ENCODE measurements around the gene KRTCAP2. TPM values are rescaled to one million over a fixed set of nuclear protein-coding genes. Genes with fewer than 3 reads are reported as not detected.

Gene KRTCAP2
- total and polyA plus RNA-seq, 4 donors = 136 to 255 (median 161) TPM

DNA sequence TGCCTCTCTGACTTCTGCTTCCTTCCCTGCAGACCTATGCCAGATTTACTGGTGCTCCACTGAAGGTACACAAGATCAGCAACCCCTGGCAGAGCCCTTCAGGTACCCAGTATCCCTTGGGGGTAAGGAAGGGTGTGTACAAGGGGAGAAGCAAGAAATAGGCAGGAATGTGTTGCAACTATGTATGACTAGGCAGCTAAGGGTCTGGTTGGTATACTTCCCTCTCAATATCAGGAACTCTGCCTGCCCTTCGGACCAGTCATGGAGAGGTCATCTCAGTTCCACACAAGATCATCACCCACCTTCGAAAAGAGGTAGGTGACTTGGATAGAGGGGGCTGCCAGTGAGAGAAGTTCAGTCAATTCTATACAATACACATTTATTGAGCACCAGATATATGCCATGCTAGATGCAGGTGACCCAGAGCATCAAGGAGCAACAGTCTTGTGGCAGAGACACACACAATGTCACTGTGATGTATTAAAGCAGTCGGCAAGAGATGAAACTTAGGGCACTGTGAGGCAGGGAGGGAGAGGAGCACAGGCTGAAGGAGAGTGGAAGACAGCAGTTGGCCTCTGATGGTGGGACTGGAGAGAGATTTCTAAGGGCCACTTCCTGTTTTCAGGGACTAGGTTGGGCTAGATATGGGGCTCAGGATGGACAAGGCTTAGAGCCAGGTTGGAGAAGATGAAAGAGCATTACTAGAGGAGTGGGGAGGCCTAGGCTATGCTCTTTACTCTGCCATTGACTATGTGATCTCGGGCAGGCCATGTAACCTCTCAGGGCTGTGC lies 37.4 kb upstream of the KRTCAP2 start:
- no peaks in the 10 kb centered on the region for H3K4me1 ChIP-seq (ENCODE audit: control insufficient read depth in 1 of 2, insufficient read depth in 2 of 2, low read length in 2 of 2)
- no peaks in the 10 kb centered on the region for H3K9me3 ChIP-seq (ENCODE audit: control insufficient read depth, low read length)
- peak overlapping the region in 1 of 2 donors; percentile 41 for H3K27ac ChIP-seq (ENCODE audit: low read depth in 1 of 2, low read length in 2 of 2)
- no peak for ATAC-seq (ENCODE audit: low FRiP score)
- no peaks in the 10 kb centered on the region for H3K36me3 ChIP-seq (ENCODE audit: control insufficient read depth in 1 of 2, insufficient read depth in 2 of 2, low read length in 1 of 2)
- DNase-seq = peak in 1 of 2 donors; percentile 30
- WGBS, 2 donors = 79 to 82% methylated on average over 4 of the region's 4 CpGs
- H3K4me3 ChIP-seq (ENCODE audit: low read length in 2 of 2) = no peak overlapping the region
- no peaks in the 10 kb centered on the region for H3K27me3 ChIP-seq (ENCODE audit: control insufficient read depth in 1 of 2, insufficient read depth in 2 of 2, low read length in 1 of 2)
- intact Hi-C loops (cut with DNase I) = no loop called here

DNA sequence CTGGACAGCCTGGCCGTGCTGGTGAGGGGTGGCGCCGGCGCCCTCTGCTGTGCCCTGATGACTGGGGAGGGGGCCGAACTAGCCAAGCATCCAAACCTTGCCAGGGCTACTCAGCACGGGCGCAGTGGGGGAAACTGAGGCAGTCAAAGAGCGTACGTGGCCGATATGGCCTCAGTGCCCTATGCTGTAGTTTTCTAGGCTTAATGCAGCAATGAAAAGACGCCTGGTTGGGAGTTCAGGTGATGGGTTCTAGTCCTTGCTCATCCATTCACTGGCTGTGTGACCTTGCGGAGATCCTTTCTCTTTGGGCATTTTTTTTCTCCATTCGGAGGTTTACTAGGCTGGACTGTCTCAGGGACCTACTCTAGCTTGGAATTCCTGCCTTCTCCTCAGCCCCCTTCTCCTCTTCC lies 36.2 kb upstream of the KRTCAP2 start:
- DNase-seq (no peak), ATAC-seq (ENCODE audit: low FRiP score) (no peak)
- 3 to 6% methylated on average over 13 of the region's 13 CpGs for WGBS, 2 donors
- Histone ChIP-seq H3K9me3 (ENCODE audit: control insufficient read depth, low read length) (no peaks in the 10 kb centered on the region), H3K4me3 (ENCODE audit: low read length in 2 of 2) (peak overlapping the region; percentile 27 to 60), H3K36me3 (ENCODE audit: control insufficient read depth in 1 of 2, insufficient read depth in 2 of 2, low read length in 1 of 2) (no peaks in the 10 kb centered on the region), H3K27ac (ENCODE audit: low read depth in 1 of 2, low read length in 2 of 2) (peak overlapping the region; percentile 98 to 99), H3K4me1 (ENCODE audit: control insufficient read depth in 1 of 2, insufficient read depth in 2 of 2, low read length in 2 of 2) (no peaks in the 10 kb centered on the region), H3K27me3 (ENCODE audit: control insufficient read depth in 1 of 2, insufficient read depth in 2 of 2, low read length in 1 of 2) (no peaks in the 10 kb centered on the region)
- intact Hi-C loops (cut with DNase I) = loop anchor here (5.0 kb wide), 2 partner anchors 33 to 113 kb away; partner anchors contain the start of gene RUSC1 (in 1 of the 2)

DNA sequence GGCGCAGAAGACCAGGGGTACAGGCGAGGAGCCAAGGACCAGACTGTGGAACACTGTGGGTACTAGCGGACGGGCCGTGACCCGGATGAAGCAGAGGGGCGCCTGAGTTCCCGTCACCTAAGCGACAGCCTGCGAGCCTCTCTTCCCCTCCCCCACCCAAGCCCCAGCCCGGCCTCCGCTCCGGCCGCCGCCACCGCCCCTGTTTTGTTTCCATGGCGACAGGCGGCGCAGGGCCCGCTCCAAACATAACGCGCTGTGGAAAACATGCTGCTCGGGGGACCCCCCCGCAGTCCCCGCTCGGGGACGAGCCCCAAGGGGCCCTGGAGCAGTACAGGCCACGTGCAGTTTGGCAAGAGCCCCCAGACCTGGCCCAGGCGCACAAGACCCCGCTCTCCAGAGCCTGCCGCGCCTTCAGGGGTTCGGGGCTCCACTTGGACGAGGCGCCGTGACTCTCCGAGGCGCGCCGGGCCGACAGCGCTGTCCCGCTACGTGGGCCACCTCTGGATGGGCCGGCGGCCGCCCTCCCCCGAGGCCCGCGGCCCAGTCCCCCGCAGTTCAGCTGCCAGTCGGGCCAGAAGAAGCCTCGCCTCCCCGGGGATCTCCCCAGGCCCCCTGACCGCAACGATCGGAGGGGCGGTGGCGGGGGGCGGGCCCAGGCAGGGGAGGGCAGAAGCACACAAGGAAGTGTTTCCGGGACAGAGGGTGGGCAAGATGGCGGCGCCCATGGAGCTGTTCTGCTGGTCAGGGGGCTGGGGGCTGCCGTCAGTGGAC lies 35.6 kb upstream of the KRTCAP2 start, which contains the start of gene MTX1:
MTX1 (plus strand) TSS at position 155 of the 771 bp plus-strand sequence; CDS start at position 265, 110 bp downstream.
- Histone ChIP-seq H3K27ac (ENCODE audit: low read depth in 1 of 2, low read length in 2 of 2) (peak within 1 kb of the TSS; percentile 98 to 99), H3K27me3 (ENCODE audit: control insufficient read depth in 1 of 2, insufficient read depth in 2 of 2, low read length in 1 of 2) (no peaks in the 10 kb centered on the region), H3K4me1 (ENCODE audit: control insufficient read depth in 1 of 2, insufficient read depth in 2 of 2, low read length in 2 of 2) (no peaks in the 10 kb centered on the region), H3K4me3 (ENCODE audit: low read length in 2 of 2) (peak within 1 kb of the TSS; percentile 34 to 60), H3K9me3 (ENCODE audit: control insufficient read depth, low read length) (no peaks in the 10 kb centered on the region), H3K36me3 (ENCODE audit: control insufficient read depth in 1 of 2, insufficient read depth in 2 of 2, low read length in 1 of 2) (no peaks in the 10 kb centered on the region)
- ATAC-seq (ENCODE audit: low FRiP score) (peak; percentile 93), DNase-seq (peak; percentile 96 to 98)
- 0% methylated on average over 63 to 64 of the region's 64 CpGs for WGBS, 2 donors
- intact Hi-C loops (cut with DNase I) = loop anchor here (1.0 to 5.0 kb wide), 3 partner anchors 19 to 114 kb away; partner anchors contain the start of gene RUSC1 (in 1 of the 2)

DNA sequence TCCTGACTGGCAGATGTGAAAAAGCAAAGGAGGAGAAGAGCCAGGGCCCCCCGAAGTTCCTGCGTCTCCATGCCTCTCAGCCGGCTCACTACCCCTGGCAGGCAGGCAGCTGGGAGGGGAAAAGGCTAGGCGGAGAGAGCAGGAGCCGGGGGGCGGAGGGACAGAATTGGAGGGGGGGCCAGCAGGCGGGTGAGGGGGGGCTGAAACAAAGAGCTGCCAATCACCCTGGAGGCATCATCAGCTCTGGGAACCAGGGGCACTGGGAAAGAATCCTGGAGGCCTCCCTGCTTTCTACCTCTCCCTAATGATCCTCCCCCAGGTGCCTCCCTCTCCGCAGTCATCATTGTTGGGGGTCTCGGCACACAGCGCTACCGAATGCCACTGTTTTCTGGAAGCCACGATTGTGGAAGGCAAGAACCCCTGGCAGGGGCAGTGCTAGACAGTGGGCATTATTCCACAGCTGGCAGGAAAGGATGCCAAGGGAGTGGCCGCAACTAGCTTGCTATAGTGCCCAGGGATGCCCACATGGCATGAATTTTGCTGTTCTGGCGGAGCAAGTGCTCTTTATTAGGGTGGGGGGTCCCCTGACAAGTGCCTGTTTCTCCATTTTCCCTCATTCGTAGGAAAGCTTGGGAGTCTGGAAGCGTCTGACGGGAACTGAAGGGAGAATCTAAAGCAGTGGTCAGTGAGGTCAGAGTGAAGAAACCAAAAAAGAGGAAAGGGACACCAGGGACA lies 34.9 kb upstream of the KRTCAP2 start, which contains the start of gene THBS3:
THBS3 (minus strand) TSS at position 92 of the 735 bp plus-strand sequence; CDS start at position 71, 21 bp downstream.
- peak; percentile 81 to 91 for DNase-seq
- ATAC-seq (ENCODE audit: low FRiP score) = peak; percentile 58
- intact Hi-C loops (cut with DNase I) = loop anchor here (1.0 to 5.0 kb wide), 3 partner anchors 19 to 114 kb away; partner anchors contain the start of gene RUSC1 (in 1 of the 2)
- H3K27ac ChIP-seq (ENCODE audit: low read depth in 1 of 2, low read length in 2 of 2) = peak within 1 kb of the TSS; percentile 98 to 99
- WGBS, 2 donors = 0 to 2% methylated on average over 12 to 17 of the region's 17 CpGs
- no peaks in the 10 kb centered on the region for H3K4me1 ChIP-seq (ENCODE audit: control insufficient read depth in 1 of 2, insufficient read depth in 2 of 2, low read length in 2 of 2)
- H3K36me3 ChIP-seq (ENCODE audit: control insufficient read depth in 1 of 2, insufficient read depth in 2 of 2, low read length in 1 of 2) = no peaks in the 10 kb centered on the region
- H3K4me3 ChIP-seq (ENCODE audit: low read length in 2 of 2) = peak within 1 kb of the TSS; percentile 34 to 60
- no peaks in the 10 kb centered on the region for H3K9me3 ChIP-seq (ENCODE audit: control insufficient read depth, low read length)
- no peaks in the 10 kb centered on the region for H3K27me3 ChIP-seq (ENCODE audit: control insufficient read depth in 1 of 2, insufficient read depth in 2 of 2, low read length in 1 of 2)

DNA sequence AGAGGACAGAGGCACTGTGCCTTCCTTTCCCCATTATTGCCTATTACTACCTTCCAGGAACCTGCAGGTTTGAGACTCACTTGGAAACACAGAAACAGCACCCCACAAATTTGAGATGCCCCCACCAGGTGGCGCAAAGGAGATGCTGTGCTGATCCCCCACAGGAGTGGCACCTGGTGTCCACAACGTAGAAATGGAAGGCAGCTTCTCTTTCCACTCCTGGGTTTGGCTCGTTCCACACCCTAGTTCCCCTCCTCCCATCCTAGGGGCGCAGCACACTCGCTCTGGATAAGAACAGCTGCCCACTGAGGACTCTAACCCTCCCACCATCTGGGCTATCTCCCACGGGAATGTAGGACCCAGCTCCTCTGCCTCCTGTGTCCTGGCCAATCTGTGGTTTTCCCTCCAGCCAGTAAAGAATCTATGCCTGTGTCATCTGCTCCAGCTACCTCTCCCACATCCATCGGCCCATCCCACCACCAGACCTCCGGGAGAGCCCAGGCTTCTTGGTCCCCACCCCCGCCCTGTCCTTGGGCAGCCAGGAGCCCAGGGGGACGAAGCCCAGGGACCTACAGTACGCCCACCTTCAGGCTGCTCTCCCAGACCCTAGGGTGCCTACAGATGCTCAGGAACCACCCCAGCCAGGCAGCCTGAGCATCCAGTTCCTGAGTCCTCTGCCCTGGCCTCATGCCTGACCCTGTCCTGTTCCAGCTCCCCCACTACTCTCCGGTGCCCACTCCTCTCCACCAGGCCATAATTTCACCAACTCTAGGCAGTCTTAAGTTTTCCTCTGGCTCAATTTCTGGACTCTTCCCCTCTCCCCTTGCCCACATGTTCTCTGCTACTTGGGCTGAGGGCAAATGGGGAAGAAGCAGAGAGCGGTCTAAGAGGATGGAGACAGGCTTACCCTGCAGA lies 34.0 kb upstream of the KRTCAP2 start:
- Histone ChIP-seq H3K36me3 (ENCODE audit: control insufficient read depth in 1 of 2, insufficient read depth in 2 of 2, low read length in 1 of 2) (no peaks in the 10 kb centered on the region), H3K4me1 (ENCODE audit: control insufficient read depth in 1 of 2, insufficient read depth in 2 of 2, low read length in 2 of 2) (no peaks in the 10 kb centered on the region), H3K9me3 (ENCODE audit: control insufficient read depth, low read length) (no peaks in the 10 kb centered on the region), H3K4me3 (ENCODE audit: low read length in 2 of 2) (peak overlapping the region; percentile 34 to 40), H3K27me3 (ENCODE audit: control insufficient read depth in 1 of 2, insufficient read depth in 2 of 2, low read length in 1 of 2) (no peaks in the 10 kb centered on the region), H3K27ac (ENCODE audit: low read depth in 1 of 2, low read length in 2 of 2) (peak overlapping the region; percentile 79 to 85)
- intact Hi-C loops (cut with DNase I) = loop anchor here (5.0 kb wide), 2 partner anchors 35 to 115 kb away; partner anchors contain the start of gene RUSC1 (in 1 of the 2)
- peak; percentile 47 for ATAC-seq (ENCODE audit: low FRiP score)
- 0 to 5% methylated on average over 13 of the region's 13 CpGs for WGBS, 2 donors
- peak; percentile 90 to 95 for DNase-seq

DNA sequence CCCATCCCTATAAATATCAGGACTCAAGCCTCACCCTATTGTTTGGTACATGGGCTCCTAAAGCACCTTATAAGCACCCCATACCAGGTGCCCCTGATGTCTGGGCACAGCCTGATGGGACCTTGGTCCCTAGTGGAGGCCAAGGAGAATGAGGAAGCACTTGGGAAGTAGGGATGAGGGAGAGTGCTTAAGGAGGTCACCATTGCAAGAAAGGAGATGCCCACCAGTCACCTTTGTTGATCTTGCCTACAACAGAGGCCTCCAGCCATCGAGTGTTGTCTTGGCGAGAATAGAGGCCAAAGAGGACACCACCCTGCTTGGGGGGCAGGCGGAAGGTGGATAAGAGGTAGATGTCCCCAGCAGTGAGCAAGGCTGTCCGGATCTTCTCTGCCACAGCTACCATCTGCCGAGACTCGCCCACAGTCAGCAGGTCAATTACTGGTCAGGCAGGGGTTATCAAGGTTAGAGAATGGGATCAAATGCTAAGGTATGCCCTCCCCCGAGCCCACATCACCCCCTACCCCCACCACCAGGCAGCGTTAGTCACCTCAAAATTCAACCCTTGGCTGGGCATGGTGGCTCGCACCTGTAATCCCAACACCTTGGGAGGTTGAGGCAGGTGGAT lies 33.0 kb upstream of the KRTCAP2 start:
- Histone ChIP-seq H3K36me3 (ENCODE audit: control insufficient read depth in 1 of 2, insufficient read depth in 2 of 2, low read length in 1 of 2) (no peaks in the 10 kb centered on the region), H3K4me1 (ENCODE audit: control insufficient read depth in 1 of 2, insufficient read depth in 2 of 2, low read length in 2 of 2) (no peaks in the 10 kb centered on the region), H3K9me3 (ENCODE audit: control insufficient read depth, low read length) (no peaks in the 10 kb centered on the region), H3K27ac (ENCODE audit: low read depth in 1 of 2, low read length in 2 of 2) (no peak overlapping the region), H3K27me3 (ENCODE audit: control insufficient read depth in 1 of 2, insufficient read depth in 2 of 2, low read length in 1 of 2) (no peaks in the 10 kb centered on the region), H3K4me3 (ENCODE audit: low read length in 2 of 2) (no peak overlapping the region)
- no peak for ATAC-seq (ENCODE audit: low FRiP score)
- intact Hi-C loops (cut with DNase I) = loop anchor here (5.0 kb wide), 2 partner anchors 36 to 116 kb away; partner anchors contain the start of gene RUSC1 (in 1 of the 2)
- peak; percentile 29 to 52 for DNase-seq
- 80% methylated on average over 9 of the region's 9 CpGs for WGBS, 2 donors

DNA sequence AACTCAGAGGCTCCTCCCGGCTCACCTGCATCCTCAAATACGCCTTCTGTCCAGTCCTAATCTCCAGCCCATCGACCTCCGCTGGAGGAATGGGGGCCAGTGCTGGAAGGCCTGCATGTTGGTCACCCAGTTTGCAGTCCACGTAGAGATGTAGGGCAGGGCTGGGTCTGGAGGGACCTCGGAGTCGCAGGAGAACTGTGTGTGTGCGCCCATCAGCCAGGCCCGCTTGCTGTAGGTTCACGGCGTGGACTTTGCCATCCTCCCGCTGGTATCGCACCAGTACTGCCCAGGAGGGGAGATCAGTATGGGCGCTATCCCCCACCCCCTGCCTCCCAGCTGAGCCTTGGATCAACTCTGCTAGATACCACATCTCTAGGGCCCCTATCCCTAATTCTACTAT lies 31.9 kb upstream of the KRTCAP2 start:
- intact Hi-C loops (cut with DNase I) = loop anchor here (5.0 kb wide), 2 partner anchors 37 to 117 kb away; partner anchors contain the start of gene RUSC1 (in 1 of the 2)
- ATAC-seq (ENCODE audit: low FRiP score) (no peak), DNase-seq (peak in 1 of 2 donors; percentile 45)
- 94% methylated on average over 14 of the region's 14 CpGs for WGBS, 2 donors
- no peak overlapping the region for H3K27ac ChIP-seq (ENCODE audit: low read depth in 1 of 2, low read length in 2 of 2)
- no peak overlapping the region for H3K4me3 ChIP-seq (ENCODE audit: low read length in 2 of 2)
- H3K4me1 ChIP-seq (ENCODE audit: control insufficient read depth in 1 of 2, insufficient read depth in 2 of 2, low read length in 2 of 2) = no peaks in the 10 kb centered on the region
- no peaks in the 10 kb centered on the region for H3K27me3 ChIP-seq (ENCODE audit: control insufficient read depth in 1 of 2, insufficient read depth in 2 of 2, low read length in 1 of 2)
- H3K9me3 ChIP-seq (ENCODE audit: control insufficient read depth, low read length) = no peaks in the 10 kb centered on the region
- no peaks in the 10 kb centered on the region for H3K36me3 ChIP-seq (ENCODE audit: control insufficient read depth in 1 of 2, insufficient read depth in 2 of 2, low read length in 1 of 2)

Data from aorta (tissue), 5 donors.